ENCODE data around the gene PRKCE. TPM values are rescaled to one million over a fixed set of nuclear protein-coding genes. Genes with fewer than 3 reads are reported as not detected.

PRKCE gene
- total and polyA plus RNA-seq, 3 donors from 2014 or later: 27.4 to 35.8 (median 33.1) TPM

- Histone ChIP-seq H3K27me3 (no peaks in the 10 kb centered on the region), H3K4me1 (no peaks in the 10 kb centered on the region), H3K4me3 (no peak overlapping the region), H3K27ac (no peak overlapping the region), H3K36me3 (ENCODE audit: low read depth, missing control alignments) (no peaks in the 10 kb centered on the region), H3K9me3 (no peaks in the 10 kb centered on the region)
- 87 to 94% methylated on average over 8 to 9 of the region's 9 CpGs for WGBS, 2 donors
- TF ChIP-seq POLR2A (IDR thresholded peaks at IDR 0.05): no peak
- TF ChIP-seq, protein P1, sequence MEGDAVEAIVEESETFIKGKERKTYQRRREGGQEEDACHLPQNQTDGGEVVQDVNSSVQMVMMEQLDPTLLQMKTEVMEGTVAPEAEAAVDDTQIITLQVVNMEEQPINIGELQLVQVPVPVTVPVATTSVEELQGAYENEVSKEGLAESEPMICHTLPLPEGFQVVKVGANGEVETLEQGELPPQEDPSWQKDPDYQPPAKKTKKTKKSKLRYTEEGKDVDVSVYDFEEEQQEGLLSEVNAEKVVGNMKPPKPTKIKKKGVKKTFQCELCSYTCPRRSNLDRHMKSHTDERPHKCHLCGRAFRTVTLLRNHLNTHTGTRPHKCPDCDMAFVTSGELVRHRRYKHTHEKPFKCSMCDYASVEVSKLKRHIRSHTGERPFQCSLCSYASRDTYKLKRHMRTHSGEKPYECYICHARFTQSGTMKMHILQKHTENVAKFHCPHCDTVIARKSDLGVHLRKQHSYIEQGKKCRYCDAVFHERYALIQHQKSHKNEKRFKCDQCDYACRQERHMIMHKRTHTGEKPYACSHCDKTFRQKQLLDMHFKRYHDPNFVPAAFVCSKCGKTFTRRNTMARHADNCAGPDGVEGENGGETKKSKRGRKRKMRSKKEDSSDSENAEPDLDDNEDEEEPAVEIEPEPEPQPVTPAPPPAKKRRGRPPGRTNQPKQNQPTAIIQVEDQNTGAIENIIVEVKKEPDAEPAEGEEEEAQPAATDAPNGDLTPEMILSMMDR (IDR thresholded peaks at IDR 0.05): no peak
- intact Hi-C loops (cut with DNase I; ENCODE audit: low total_unique reads): no loop called here
- DNase-seq: no peak
These were observed 520.0 kb downstream of the PRKCE start for GRCh38 chr2:46171411-46171953.

- WGBS, 2 donors: 88 to 91% methylated on average over 7 to 14 of the region's 14 CpGs
- no peak for DNase-seq
- H3K4me1 ChIP-seq: no peaks in the 10 kb centered on the region
- H3K4me3 ChIP-seq: no peak overlapping the region
- H3K9me3 ChIP-seq: no peaks in the 10 kb centered on the region
- H3K36me3 ChIP-seq (ENCODE audit: low read depth, missing control alignments): no peaks in the 10 kb centered on the region
- no peak for TF ChIP-seq POLR2A (IDR thresholded peaks at IDR 0.05)
- TF ChIP-seq, protein P1 (IDR thresholded peaks at IDR 0.05): no peak
- no peaks in the 10 kb centered on the region for H3K27me3 ChIP-seq
- H3K27ac ChIP-seq: no peak overlapping the region
- intact Hi-C loops (cut with DNase I; ENCODE audit: low total_unique reads): no loop called here
These were observed 520.6 kb downstream of the PRKCE start for GRCh38 chr2:46171996-46172546.

GRCh38 chr2:46173030-46173429, 521.6 kb downstream of the PRKCE start:
- no peaks in the 10 kb centered on the region for H3K27me3 ChIP-seq
- H3K4me1 ChIP-seq: no peaks in the 10 kb centered on the region
- no peak overlapping the region for H3K27ac ChIP-seq
- no peaks in the 10 kb centered on the region for H3K9me3 ChIP-seq
- intact Hi-C loops (cut with DNase I; ENCODE audit: low total_unique reads): no loop called here
- 94 to 98% methylated on average over 4 of the region's 4 CpGs for WGBS, 2 donors
- TF ChIP-seq, protein P1 (IDR thresholded peaks at IDR 0.05): no peak
- TF ChIP-seq POLR2A (IDR thresholded peaks at IDR 0.05): no peak
- H3K36me3 ChIP-seq (ENCODE audit: low read depth, missing control alignments): no peaks in the 10 kb centered on the region
- no peak for DNase-seq
- no peak overlapping the region for H3K4me3 ChIP-seq

GRCh38 chr2:46173636-46174250, 522.3 kb downstream of the PRKCE start:
- 85 to 90% methylated on average over 7 of the region's 7 CpGs for WGBS, 2 donors
- H3K9me3 ChIP-seq: no peaks in the 10 kb centered on the region
- no peaks in the 10 kb centered on the region for H3K36me3 ChIP-seq (ENCODE audit: low read depth, missing control alignments)
- no peak overlapping the region for H3K4me3 ChIP-seq
- DNase-seq: no peak
- H3K27me3 ChIP-seq: no peaks in the 10 kb centered on the region
- no peak overlapping the region for H3K27ac ChIP-seq
- no peaks in the 10 kb centered on the region for H3K4me1 ChIP-seq
- intact Hi-C loops (cut with DNase I; ENCODE audit: low total_unique reads): no loop called here
- no peak for TF ChIP-seq POLR2A (IDR thresholded peaks at IDR 0.05)
- TF ChIP-seq, protein P1 (IDR thresholded peaks at IDR 0.05): no peak
